HG03378 (cell line): ENCODE results near the gene USP14.

Source experiments
- ATAC-seq: cut with Tn5 transposase; IDR thresholded peaks from one replicate; pipeline ENCODE4 v1.9.1; 2021; ENCODE audit warnings: mild to moderate bottlenecking, moderate library complexity; ENCODE audit not compliant: unreplicated experiment

Gene USP14

DNA sequence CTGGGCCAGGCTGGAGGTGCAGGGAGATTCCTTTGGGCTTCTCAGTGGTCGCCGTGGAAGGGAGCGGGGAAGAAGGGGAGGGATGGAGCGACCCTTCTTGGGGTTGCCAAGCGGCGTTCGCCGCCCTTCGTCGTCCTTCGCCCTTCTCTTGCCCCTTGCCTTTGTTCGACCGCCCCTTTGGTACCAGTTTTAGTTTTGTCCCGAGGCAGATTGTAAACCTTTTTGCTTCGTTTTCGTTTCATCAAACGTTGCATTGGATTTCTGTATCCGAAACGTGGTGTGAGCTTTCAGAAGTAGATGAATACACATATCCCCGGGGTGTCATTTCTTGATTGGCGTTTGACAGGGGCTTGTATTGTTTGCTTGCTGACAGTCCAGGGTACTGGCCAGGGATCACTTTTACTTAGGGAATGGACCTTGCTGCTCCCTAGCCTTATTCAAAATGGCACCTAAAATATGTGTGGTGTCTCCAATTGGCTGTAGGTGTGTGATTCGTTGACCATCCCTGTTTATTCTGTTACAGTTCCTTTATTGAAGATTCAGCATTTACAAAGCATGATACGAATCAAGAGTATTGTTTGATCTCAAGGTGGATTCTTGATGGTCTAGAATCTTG lies 788 bp downstream of the USP14 start:
- no peak for ATAC-seq

DNA sequence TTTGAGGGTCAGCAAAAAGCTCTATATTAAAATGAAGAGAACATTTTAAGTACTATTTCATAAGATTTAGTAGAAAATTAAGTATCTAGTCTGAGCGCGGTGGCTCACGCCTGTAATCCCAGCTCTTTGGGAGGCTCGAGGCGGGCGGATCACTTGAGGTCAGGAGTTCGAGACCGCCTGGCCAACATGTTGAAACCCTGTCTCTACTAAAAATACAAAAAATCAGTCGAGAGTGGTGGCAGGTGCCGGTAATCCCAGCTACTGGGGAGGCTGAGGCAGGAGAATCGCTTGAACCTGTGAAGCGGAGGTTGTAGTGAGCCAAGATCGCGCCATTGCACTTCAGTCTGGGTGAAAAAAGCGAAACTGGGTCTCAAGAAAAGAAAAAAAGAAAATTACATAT lies 1.6 kb downstream of the USP14 start:
- no peak for ATAC-seq

DNA sequence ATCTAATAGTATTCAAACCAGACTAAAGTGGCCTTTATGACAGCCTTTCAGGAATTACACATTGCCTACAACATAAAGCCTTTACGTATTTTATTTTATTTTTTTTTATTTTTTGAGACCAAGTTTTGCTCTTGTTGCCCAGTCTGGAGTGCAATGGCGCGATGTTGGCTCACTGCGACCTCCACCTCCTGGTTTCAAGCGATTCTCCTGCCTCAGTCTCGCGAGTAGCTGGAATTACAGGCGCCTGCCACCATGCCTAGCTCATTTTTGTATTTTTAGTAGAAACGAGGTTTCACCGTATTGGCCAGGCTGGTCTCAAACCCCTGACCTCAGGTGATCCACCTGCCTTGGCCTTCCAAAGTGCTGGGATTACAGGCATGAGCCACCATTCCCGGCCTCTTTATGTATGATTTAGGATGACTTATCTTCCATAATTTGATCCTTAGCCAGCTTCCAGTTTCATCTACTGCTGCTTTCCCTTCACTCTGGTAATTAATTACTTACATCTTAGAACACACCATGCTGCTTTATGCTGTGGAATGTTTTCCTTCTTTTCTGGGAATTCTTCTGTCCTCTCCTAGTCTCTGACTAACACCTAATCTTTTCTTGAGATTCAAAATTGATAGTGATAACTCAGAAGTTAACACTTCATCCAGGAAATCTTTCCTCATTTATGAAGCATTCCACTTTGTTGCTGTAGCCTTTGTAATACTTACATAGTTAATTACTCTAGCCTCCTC lies 2.6 kb downstream of the USP14 start:
- no peak for ATAC-seq

DNA sequence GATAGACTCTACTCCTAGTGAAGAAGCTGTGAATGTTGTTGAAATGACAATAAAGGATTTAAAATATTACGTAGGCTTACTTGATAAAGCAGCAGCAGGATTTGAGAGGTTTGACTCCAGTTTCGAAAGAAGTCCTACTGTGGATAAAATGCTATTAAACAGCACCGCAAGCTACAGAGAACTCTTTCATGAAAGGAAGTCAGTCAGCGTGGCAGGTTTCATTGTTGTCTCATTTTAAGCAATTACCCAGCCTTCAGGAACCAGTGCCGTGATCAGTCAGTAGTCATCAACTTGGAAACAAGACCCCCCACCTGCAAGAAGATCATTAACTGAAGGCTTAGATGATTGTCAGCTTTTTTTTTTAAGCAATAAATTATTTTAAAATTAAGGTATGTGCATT lies 14.0 kb downstream of the USP14 start:
- no peak for ATAC-seq

DNA sequence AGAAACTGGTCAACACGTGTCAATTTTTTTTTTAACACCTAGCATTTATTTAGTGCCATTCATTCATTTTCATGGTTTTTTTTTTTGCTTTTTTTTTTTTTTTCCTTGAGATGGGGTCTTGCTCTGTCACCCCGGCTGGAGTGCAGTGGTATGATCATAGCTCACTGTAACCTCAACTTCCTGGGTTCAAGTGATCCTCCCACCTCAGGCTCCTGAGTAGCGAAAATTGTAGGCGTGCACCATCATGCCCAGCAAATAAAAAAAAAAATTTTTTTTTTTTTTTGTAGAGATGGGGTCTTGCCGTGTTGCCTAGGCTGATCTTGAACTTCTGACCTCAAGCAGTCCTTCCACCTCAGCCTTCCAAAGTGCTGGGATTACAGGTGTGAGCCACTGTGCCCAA lies 21.1 kb downstream of the USP14 start:
- ATAC-seq: no peak

DNA sequence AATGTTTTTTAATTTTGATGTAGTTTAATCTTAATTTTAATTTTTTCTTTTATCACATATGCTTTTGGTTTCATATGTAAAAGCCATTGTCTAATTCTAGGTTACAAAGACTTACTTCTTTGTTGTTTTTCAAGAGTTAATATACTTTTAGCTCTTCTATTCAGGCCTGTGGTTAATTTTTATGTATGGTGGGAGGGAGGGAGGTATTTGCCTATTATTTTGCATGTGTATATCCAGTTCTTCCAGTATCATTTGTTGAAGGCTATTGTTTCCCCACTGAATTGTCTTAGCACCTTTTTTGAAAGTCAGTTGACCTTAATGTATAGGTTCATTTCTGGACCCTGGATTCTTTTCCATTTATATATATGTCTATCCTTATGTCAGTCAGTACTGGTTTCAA lies 23.4 kb downstream of the USP14 start:
- no peak for ATAC-seq

DNA sequence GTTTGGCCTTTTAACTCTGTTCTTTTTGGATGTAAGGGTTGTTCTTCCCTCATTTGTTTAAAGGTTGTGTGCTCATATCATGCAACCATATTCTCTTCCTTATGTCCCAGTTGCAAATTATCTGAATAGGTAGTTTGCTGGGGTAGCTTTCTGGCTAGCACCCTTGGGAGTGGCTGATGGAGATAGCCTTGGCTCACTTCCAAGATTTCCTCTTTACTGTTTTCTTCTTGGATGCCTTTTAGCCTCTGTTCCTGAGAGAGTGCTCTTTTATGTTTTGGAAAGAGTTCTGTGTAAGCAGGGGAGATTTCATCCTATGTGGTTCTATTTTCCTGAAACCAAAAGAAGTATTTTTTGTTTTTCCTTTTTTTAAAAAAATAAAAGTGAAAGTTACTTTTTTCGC lies 25.4 kb downstream of the USP14 start:
- no peak for ATAC-seq

DNA sequence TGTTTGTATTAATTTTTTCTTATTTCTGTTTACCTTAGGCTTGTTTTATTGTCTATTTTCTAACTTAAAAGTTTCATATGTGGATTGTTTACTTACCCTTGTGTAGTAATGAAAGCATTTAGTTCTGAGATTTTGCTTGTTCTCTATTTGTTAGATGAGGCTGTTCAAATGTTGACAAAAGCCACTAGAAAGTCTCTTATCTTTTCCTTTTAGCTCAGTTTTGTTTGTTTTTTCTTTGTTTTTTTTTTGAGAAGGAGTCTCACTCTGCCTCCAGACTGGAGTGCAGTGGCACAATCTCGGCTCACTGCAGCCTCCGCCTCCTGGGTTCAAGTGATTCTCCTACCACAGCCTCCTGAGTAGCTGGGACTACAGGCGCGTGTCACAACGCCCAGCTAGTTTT lies 30.9 kb downstream of the USP14 start:
- no peak for ATAC-seq

DNA sequence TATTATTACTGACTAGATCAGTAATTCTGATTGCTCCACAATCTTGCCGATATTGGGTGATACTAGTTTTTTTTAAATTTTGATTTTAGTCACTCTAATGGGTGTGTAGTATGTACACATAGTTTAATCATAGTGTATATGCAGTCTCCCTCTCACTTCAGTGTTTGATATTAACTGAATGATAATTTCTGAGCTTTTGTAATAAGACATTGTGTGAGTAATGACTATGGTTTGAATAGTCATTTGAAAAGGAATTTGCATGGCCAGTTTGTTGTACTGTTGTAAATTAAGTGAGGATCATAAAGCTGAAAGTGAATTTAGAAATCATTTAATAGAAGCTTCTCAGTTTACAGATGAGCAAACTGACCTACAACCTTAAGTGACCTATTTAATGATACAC lies 33.4 kb downstream of the USP14 start:
- no peak for ATAC-seq

DNA sequence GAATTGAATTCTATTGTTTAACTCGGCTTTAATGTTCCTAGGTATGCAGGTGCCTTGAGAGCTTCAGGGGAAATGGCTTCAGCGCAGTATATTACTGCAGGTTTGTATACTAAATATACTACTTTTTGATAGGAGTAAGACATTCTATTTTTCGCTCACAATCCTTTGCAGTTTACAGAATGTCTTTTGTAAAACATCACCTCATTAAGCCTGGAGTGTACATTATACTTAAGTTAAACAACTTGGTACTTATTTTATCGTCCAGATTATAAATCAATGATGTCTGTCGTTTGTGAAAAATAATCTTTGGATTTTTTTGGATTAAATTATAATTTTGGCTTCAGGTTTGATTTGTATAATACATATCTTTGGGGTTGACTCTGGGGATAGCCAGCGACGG lies 34.4 kb downstream of the USP14 start:
- ATAC-seq: no peak

DNA sequence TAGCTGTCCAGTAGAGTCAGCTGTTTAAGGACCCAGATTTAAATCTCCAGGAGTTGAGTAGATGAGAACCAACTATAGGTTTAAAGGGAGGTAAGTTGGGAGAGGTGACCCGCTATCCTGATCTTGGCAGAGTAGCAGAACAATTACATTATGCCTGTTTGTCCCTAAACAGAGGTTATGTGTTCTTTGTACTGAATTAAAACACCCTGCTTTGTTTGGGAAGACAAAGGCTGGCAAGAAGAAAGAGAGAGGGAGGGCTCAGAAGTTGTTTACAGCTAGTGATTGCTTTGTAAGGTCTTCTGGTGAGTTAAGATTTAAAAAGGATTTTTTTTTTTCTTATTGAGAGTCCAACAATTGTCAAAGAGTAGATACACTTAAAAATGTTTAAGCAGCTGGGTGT lies 37.3 kb downstream of the USP14 start:
- no peak for ATAC-seq

DNA sequence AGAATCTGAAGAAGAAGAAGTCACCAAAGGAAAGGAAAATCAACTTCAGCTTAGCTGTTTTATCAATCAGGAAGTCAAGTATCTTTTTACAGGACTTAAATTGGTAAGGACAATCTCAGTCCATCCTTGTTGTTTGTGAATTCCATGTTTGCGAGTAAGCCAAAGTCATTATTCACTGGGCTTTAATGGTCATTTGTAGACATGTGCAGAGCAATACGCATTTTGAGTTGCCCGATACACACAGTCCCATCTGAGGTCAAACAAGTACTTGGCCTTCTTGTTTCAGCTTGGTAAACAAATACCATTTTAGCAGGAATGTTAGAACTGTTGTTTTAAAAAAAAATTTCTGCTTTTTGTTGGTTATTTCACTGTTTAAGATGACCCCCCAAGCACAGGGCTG lies 40.9 kb downstream of the USP14 start:
- ATAC-seq: no peak

DNA sequence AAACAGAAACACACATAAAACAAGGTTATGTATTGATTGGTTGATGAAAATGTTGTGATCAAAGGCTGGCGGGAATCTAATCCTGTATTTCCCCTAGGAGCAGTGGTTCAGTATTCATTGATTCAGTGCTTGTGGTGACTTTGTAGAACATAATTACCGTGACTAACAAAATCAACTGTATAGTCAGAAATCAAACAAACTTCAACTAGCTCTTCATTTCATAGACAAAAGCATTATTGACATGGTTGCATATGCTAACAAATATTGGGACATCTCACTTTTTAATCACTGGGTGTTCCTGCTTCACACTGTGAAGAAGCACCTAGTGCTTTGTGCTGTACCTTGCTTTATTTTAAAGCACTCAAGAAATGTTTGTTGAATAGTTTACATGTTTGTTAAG lies 41.4 kb downstream of the USP14 start:
- no peak for ATAC-seq

DNA sequence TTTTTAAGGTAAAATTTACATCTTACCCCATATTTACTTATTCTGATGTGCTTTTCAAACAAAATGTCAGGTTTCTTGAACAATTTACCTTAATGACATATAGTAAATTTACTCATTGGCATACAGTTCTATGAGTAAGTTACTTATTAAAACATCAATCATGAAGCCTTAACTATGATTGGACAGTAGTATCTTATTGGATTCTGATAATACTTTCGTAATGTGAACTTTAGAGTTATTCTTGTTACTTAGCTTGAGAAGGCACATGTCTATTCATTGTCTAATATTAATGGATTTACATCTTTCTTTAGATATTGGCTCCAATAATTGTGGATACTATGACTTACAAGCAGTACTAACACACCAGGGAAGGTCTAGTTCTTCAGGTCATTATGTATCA lies 51.7 kb downstream of the USP14 start:
- ATAC-seq: no peak

DNA sequence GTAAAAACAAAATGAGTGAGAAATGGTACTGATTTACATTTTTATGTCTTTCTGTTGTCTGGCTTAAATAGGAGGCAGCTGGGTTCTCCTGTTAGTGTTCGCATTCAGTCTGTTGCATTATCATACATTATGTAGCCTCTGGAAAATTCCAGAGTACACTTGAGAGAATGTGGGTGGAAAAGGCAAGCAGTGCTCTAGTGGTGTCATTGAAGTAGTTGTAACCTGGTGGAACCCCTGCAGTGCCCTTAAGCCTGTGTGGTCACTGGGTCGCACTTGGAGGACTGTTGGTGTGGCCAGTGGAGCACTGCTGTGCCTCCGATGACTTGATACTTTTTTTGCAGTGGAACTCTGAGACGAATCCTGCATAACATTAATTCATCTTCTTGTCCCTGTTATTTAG lies 52.4 kb downstream of the USP14 start:
- no peak for ATAC-seq

DNA sequence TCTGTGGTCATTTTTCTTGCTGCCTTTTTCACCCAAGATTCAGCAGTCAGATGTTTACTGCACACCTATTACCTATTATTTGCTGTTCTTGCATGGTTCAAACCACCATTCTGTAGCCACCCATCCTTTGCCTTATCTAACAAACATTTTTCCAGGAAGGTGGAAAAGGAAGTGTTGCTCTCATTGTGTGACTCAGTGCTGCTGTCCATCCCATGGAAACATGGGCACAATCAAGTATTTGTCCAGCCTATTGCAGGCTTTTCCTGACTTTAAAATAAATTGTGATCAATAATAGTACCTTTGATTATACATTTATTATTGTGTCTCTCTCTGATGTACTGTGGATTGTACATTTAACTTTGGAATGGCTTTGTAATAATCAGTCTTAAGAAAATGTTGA lies 53.2 kb downstream of the USP14 start:
- no peak for ATAC-seq

DNA sequence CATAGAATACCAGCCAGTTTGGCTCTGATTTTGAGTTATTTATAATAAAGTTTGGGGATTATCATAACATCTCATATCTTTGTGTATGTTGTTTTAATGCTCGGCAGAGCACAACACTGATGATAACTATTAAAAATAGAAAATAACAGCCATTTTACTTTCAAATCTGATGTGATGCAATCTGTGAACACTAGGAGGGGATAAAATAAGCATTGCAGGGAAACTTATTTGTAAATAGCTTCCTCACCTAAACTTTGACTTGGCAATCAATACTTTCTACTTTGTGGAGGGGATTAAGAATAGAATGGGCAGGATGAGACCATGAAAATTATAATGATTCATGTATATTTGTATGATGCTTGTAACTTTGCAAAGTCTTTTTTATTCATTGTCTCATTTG lies 54.4 kb downstream of the USP14 start:
- no peak for ATAC-seq

DNA sequence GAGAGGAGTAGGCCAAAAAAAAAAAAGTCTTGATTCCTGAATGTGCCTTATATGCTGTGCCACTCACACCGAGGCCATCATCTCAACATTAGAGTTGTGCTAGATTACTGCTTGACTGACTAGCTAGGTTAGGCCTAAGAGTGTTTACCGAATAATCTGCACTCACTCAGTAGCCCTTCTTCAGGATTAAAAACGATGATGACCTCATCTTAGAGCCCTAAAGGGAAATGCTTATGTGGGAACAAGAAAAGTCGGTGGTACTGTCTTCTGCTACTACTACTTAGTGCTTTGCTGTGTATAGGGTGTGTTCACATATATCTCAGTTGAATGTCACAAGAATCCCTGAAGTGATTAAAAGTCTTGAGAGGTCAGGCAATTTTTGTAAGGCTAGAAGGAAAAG lies 55.1 kb downstream of the USP14 start:
- no peak for ATAC-seq

DNA sequence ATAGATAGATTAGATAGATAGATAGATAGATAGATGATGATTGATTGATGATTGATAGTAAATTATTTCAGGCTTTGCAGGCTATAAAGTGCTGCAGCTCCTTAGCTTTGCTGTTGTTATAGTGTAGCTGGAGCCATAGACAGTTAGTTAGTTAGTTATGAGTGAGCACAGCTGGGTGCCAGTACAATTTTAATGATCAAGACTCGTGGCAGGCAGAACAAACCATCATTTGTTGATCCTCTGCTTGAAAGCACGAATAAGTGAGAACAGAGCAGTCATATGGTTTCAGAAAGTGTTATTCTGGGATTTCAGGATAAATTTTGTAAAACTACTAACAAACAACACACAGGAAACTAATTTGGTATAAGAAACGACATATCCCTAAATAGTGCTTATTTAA lies 55.6 kb downstream of the USP14 start:
- no peak for ATAC-seq

DNA sequence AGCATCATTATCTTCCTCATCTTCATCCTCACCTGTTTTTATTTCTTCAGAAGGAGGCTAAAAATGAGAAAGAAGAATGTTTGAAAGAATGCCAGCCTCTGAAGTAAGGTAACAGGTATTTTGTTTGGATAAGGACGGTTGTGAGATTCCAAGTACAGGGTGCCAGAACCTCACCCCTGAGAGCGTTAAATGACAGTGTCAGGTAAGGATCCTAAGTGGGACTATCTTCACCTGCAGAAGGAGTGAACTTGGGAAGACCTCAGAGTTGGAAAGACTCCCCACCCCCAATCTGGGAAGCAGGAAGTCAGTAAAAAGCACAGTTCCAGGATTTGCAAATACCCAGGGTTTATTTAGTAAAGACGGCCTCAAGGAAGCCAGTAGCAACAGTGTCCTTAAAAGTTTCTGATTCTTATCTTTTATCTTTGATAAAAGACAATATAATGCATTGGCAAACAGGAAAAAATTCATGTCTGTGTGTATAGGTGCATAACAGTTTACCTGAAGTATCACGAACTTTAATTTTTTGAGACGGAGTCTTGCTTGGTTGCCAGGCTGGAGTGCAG lies 57.2 kb downstream of the USP14 start:
- no peak for ATAC-seq

DNA sequence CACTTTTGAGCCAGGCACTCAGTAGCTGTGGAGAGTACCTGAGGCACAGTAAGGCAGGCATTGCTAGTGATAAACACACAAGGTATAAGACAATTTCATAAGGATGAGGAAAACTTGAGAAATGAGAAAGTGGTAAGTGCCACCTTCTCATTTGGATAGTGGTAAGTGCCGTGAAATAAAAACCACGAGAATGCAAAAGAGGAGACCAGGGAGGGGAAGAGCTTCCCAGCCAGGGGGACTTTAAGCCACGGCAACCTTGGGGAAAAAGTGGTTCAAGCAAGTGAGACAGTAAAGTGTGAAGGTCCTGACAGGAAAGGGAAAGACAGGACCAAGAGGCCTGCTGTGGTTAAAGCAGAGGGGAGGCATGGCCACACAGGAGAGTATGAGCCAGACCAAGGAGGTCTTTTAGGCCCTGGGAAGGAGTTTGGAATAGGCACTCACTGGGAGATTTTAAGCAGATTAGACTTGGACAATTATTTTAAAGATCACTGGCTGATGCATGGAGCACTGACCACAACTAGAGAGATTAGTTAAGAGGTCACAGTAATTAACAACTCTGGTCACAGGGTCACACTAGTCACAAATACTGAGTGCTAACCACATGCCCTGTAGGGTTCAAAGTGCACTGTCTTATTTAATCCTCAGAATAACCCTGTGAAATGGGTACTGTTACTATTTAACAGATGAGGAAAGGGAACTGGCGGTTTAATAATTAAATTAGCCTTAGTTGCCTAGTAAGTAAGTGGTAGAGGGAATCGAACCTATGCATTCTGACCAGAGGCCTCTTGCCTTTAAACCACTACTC lies 59.4 kb downstream of the USP14 start:
- no peak for ATAC-seq

DNA sequence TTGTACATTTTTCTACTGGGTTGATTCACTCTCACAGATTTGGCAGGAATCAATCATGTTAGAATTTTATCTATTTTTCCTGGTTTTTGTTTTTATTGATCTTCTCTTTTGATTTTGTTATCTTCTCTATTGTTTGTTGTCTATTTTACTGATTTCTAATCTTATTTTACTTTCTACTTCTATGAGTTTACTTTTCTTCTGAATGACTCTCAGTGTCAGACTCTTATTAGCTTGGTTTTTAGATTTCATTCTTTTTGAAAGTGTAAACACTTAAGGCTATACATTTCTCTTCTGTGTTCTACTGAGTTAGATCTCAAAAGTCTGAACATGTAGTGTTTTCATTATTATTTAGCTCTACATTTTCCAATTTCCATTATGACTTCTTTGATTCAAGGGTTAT lies 62.4 kb downstream of the USP14 start:
- ATAC-seq: no peak
